ENCODE results near the gene CRABP1. TPM values are rescaled to one million over a fixed set of nuclear protein-coding genes. Genes with fewer than 3 reads are reported as not detected.

CRABP1 gene
- total RNA-seq, 1 experiment from 2014 or later: not detected

DNA sequence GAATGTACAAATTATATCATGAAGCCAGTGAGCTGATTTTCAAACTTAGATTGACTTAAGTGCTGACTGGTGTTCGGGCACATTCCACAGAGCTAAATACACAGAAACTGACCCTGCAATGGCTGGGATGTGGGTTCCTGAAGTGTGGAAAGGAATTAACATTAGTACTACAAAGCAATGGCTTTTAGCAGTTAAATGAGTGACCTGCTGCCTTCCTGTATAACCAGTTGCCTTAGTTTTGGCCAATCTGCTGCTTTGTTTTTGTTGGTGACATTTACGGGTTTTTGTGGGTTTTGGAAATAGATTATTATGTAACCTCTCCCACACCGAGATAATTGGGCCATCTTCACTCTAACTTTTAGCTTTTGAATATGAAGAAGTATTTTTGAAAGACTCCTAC lies 38.3 kb upstream of the CRABP1 start:
- Histone ChIP-seq H3K4me1 (replicated peaks; ENCODE audit: insufficient read depth) (peaks cover 65% of the 10 kb centered on the region), H3K79me2 (ENCODE audit: low read depth) (peaks cover 28% of the 10 kb centered on the region), H3K27ac (peak overlapping the region; percentile 92), H4K20me1 (ENCODE audit: insufficient read depth) (no peaks in the 10 kb centered on the region), H2AFZ (no peak overlapping the region), H3K9me3 (ENCODE audit: insufficient read depth, low read depth) (no peaks in the 10 kb centered on the region), H3K4me2 (peak overlapping the region; percentile 62), H3K27me3 (ENCODE audit: insufficient read depth, low read depth) (no peaks in the 10 kb centered on the region), H3F3A (ENCODE audit: insufficient read depth, low read depth) (peaks cover 38% of the 10 kb centered on the region), H3K4me3 (no peak overlapping the region), H3K9me2 (ENCODE audit: insufficient read depth) (no peaks in the 10 kb centered on the region), H3K36me3 (ENCODE audit: low read depth) (no peaks in the 10 kb centered on the region)
- TF ChIP-seq CTCF (conservative IDR thresholded peaks at IDR 0.05): no peak
- no peak for TF ChIP-seq EZH2 (IDR thresholded peaks at IDR 0.05; ENCODE audit: low read depth)
- POLR2A ChIA-PET (ENCODE audit: unreplicated experiment): no interaction called here
- no TSS peak for BruUV-seq (replicated peaks)
- intact Hi-C loops (cut with micrococcal nuclease; ENCODE audit: unreplicated experiment): no loop called here
- DNase-seq: peak in 1 of 2 experiments; percentile 88
- CTCF ChIA-PET: no interaction called here

DNA sequence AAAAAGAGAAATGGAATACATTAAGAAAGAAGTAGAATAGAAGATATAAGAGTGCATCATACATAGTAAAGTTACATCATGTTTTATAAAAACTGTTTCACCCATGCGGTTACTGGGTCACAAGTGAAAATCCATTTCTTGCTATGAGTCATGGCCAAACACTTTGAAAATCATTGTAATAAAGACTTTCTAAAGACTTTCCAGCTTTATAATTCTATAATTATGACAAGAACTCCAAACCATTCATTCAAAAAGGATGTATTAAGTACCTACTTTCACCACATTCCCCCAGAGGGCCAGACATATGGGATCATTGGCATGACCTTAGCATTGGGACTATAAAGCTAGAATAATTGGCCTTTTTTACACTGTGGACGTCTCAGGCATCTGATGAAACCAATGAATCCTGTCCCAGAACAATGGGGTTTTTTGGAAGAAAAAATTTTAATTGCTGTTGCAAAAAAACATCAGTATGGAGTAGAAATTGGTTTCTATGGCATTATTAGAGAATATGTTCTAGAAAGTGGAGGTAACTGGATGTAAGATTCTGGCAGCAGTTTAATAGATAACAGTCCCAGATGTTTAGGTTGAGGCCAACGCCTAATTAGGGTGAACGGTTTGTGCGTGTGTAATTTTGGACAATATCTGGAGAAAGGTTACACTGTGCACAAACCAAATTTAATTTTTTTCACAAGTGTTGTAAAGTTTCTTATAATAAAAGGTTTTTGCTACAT lies 37.4 kb upstream of the CRABP1 start:
- no peak for TF ChIP-seq EZH2 (IDR thresholded peaks at IDR 0.05; ENCODE audit: low read depth)
- TF ChIP-seq CTCF (conservative IDR thresholded peaks at IDR 0.05): no peak
- H3K4me2 ChIP-seq: peak overlapping the region; percentile 62
- H3K27me3 ChIP-seq (ENCODE audit: insufficient read depth, low read depth): no peaks in the 10 kb centered on the region
- intact Hi-C loops (cut with micrococcal nuclease; ENCODE audit: unreplicated experiment): no loop called here
- H3K36me3 ChIP-seq (ENCODE audit: low read depth): no peaks in the 10 kb centered on the region
- ChIA-PET CTCF (no interaction called here), POLR2A (ENCODE audit: unreplicated experiment) (interaction anchor here (0.5 to 0.7 kb wide), 6 partner anchors 120 to 361 kb away, joined by 3 to 12 read pairs (median 4); no protein-coding TSS in a partner anchor)
- peaks cover 71% of the 10 kb centered on the region for H3K4me1 ChIP-seq (replicated peaks; ENCODE audit: insufficient read depth)
- H3K27ac ChIP-seq: peak overlapping the region; percentile 92
- H3K9me3 ChIP-seq (ENCODE audit: insufficient read depth, low read depth): no peaks in the 10 kb centered on the region
- peaks cover 38% of the 10 kb centered on the region for H3F3A ChIP-seq (ENCODE audit: insufficient read depth, low read depth)
- peak in 1 of 2 experiments; percentile 82 for DNase-seq
- BruUV-seq (replicated peaks): no TSS peak
- H3K79me2 ChIP-seq (ENCODE audit: low read depth): peaks cover 19% of the 10 kb centered on the region
- no peaks in the 10 kb centered on the region for H4K20me1 ChIP-seq (ENCODE audit: insufficient read depth)
- no peak overlapping the region; the same call in 1 of the 2 replicates for H3K4me3 ChIP-seq
- no peak overlapping the region for H2AFZ ChIP-seq
- H3K9me2 ChIP-seq (ENCODE audit: insufficient read depth): no peaks in the 10 kb centered on the region

GRCh38 chr15:78304216-78305066 lies 35.7 kb upstream of the CRABP1 start:
- H2AFZ ChIP-seq: no peak overlapping the region
- ChIA-PET CTCF (interaction anchor here (0.5 kb wide), 1 partner anchor 124 kb away, joined by 3 read pairs; no protein-coding TSS in a partner anchor), POLR2A (ENCODE audit: unreplicated experiment) (no interaction called here)
- H4K20me1 ChIP-seq (ENCODE audit: insufficient read depth): no peaks in the 10 kb centered on the region
- no peaks in the 10 kb centered on the region for H3K9me3 ChIP-seq (ENCODE audit: insufficient read depth, low read depth)
- 0 out of 2 replicates have a peak, but pooled peaks cover 3% of the 10 kb centered on the region for H3K79me2 ChIP-seq (ENCODE audit: low read depth)
- H3K4me3 ChIP-seq: no peak overlapping the region
- no TSS peak for BruUV-seq (replicated peaks)
- TF ChIP-seq CTCF (conservative IDR thresholded peaks at IDR 0.05): no peak
- TF ChIP-seq EZH2 (IDR thresholded peaks at IDR 0.05; ENCODE audit: low read depth): no peak
- no peaks in the 10 kb centered on the region for H3K9me2 ChIP-seq (ENCODE audit: insufficient read depth)
- no peaks in the 10 kb centered on the region for H3K27me3 ChIP-seq (ENCODE audit: insufficient read depth, low read depth)
- peaks cover 38% of the 10 kb centered on the region for H3F3A ChIP-seq (ENCODE audit: insufficient read depth, low read depth)
- no peaks in the 10 kb centered on the region for H3K36me3 ChIP-seq (ENCODE audit: low read depth)
- H3K4me2 ChIP-seq: no peak overlapping the region
- intact Hi-C loops (cut with micrococcal nuclease; ENCODE audit: unreplicated experiment): loop anchor here (5.0 kb wide), 2 partner anchors 192 to 448 kb away; no protein-coding TSS in a partner anchor
- peaks cover 61% of the 10 kb centered on the region for H3K4me1 ChIP-seq (replicated peaks; ENCODE audit: insufficient read depth)
- no peak for DNase-seq
- H3K27ac ChIP-seq: no peak overlapping the region

Measured in PC-9 (cell line).